DMS114 treated with DMSO at 0.1 percent for 48 hours (cell line): ENCODE data around the gene CARD8.

ENCODE experiments used
- DNase-seq: peaks from one replicate; lab custom pipeline; 2025; ENCODE audit not compliant: unreplicated experiment; lab: John Stamatoyannopoulos, UW

The CARD8 gene

GRCh38 chr19:48175578-48175977 lies 80.1 kb downstream of the CARD8 start:
- DNase-seq, result no peak

GRCh38 chr19:48174445-48175030 lies 81.2 kb downstream of the CARD8 start:
- DNase-seq, result no peak

- DNase-seq, result no peak
These were observed 84.0 kb downstream of the CARD8 start for GRCh38 chr19:48171710-48172109.

GRCh38 chr19:48170817-48171347 lies 84.8 kb downstream of the CARD8 start:
- no peak for DNase-seq

GRCh38 chr19:48169939-48170803 lies 85.5 kb downstream of the CARD8 start, which contains the start of the genes LIG1 and ZSWIM9:
Gene LIG1 (minus strand): TSS chr19:48170344. CDS start chr19:48165566, 4,778 bp downstream.
Gene ZSWIM9 (plus strand): TSS chr19:48170680. CDS start chr19:48171803, 1,123 bp downstream.
- DNase-seq, result peak; percentile 83

GRCh38 chr19:48169578-48169938 lies 86.2 kb downstream of the CARD8 start:
- no peak for DNase-seq

GRCh38 chr19:48168689-48169088 lies 87.0 kb downstream of the CARD8 start:
- DNase-seq, result no peak

GRCh38 chr19:48158210-48158790 lies 97.4 kb downstream of the CARD8 start:
- DNase-seq, result no peak
